Measurements from ENCODE around the gene MLLT1.

The MLLT1 gene

DNA sequence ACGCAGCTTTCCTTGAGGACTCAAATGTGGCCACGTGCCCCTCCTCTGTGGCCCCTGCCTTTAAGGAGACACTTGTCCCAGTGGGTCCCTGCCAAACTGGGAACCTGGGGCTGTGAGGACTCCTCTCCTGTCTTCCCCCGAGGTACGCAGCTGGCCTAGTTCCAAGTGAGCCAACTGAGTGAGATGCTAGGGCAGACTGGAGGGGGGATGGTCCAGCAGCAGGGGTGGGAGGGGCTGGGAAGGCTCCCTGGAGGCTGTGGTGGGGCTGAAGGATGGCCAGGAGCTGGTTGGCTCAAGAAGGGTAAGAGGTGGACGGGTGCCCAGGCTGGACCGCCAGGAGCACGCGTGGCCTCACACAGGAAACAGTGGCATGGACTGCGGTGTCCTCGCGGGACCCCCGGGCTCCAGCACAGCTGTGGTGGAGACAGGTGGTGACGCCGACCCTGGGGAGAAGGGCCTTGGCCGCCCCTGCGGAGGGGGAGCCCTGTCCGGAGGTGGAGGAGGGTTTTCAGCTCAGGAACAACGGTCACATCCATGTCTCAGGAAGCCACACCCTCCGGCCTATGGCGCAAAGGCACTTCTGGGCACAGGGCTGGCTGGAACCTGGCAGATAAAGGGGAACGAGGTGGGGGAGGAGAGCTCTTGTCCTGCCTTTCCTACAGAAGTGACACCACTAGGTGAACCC lies 45.8 kb downstream of the MLLT1 start:
- no peak overlapping the region for H3K9ac ChIP-seq (ENCODE audit: low read depth, low read length)

DNA sequence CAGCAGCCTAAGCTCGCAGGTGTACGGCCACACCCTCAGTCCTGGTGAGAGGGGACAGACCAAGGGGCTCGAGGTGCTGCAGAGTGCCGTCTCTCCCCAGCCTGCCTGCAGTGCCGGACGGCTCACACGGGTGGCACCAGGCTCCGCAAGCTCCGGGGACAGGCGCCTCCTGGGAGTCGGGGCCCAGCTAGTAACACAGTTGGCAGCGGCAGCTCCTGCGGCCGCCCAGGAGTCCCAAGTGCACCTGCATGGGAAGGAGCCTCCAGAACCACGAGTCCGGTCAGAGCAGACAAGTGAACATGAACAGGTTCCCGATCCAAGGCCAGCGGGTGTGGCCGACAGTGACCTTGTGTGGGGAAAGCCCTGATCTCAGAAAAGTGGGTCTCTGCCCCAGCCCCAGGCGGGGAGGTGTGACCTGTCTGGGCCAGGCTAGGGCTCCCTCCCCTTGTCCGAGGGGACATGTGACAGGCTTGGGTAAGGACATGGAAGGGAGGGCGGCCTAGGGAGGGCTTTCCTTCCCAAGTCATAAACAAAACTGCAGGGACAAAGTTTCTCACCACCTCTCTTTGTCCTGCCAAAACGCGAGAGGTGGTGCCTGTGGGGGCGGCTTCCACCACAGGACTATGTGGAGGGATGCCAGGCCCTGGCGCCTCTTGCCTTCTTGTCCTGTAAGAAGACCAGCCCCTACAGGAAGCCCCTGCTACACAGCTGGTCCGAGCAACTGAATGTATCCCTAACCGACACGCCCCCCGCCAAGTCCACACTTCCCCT lies 46.5 kb downstream of the MLLT1 start:
- H3K4me3 ChIP-seq (ENCODE audit: low read depth, low read length), result no peak overlapping the region
- peaks cover 11% of the 10 kb centered on the region for H3K36me3 ChIP-seq (ENCODE audit: control insufficient read depth, insufficient read depth, low read length)
- no peak overlapping the region for H3K9ac ChIP-seq (ENCODE audit: low read depth, low read length)
- H3K27me3 ChIP-seq (ENCODE audit: control insufficient read depth, insufficient read depth, low read length), result no peaks in the 10 kb centered on the region
- H3K9me3 ChIP-seq (ENCODE audit: control insufficient read depth, insufficient read depth, low read length), result no peaks in the 10 kb centered on the region
- H3K27ac ChIP-seq (ENCODE audit: low read depth, low read length), result no peak overlapping the region
- no peaks in the 10 kb centered on the region for H3K4me1 ChIP-seq (ENCODE audit: control insufficient read depth, insufficient read depth, low read length)

More for the DNA sequence above, 45.8 kb downstream of the MLLT1 start:
- peaks cover 9% of the 10 kb centered on the region for H3K36me3 ChIP-seq (ENCODE audit: control insufficient read depth, insufficient read depth, low read length)
- H3K4me1 ChIP-seq (ENCODE audit: control insufficient read depth, insufficient read depth, low read length), result no peaks in the 10 kb centered on the region
- no peaks in the 10 kb centered on the region for H3K27me3 ChIP-seq (ENCODE audit: control insufficient read depth, insufficient read depth, low read length)
- no peak overlapping the region for H3K27ac ChIP-seq (ENCODE audit: low read depth, low read length)
- no peaks in the 10 kb centered on the region for H3K9me3 ChIP-seq (ENCODE audit: control insufficient read depth, insufficient read depth, low read length)
- no peak overlapping the region for H3K4me3 ChIP-seq (ENCODE audit: low read depth, low read length)

DNA sequence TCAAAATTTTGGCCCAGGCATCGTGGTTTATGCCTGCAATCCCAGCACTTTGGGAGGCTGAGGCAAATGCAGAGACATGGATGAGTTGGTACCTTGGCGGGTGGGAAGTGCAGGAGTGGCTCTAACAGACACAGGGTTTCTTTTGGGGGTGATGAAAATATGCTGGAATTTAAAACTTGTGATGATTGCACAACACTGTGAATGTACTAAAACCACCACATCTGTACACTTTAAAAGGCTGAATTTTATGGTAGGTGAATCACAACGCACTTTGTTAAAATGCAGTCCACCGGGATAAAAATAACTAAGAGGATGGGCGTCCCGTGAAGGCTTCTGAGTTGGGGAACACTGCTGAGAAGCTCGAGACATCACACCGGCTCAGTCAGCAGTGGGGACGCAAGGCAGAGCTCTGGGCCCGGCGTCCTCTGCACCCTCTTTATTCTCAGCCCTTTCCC lies 47.1 kb downstream of the MLLT1 start:
- no peak overlapping the region for H3K4me3 ChIP-seq (ENCODE audit: low read depth, low read length)
- no peaks in the 10 kb centered on the region for H3K4me1 ChIP-seq (ENCODE audit: control insufficient read depth, insufficient read depth, low read length)
- H3K36me3 ChIP-seq (ENCODE audit: control insufficient read depth, insufficient read depth, low read length), result peaks cover 7% of the 10 kb centered on the region
- H3K9me3 ChIP-seq (ENCODE audit: control insufficient read depth, insufficient read depth, low read length), result no peaks in the 10 kb centered on the region
- H3K9ac ChIP-seq (ENCODE audit: low read depth, low read length), result no peak overlapping the region
- no peak overlapping the region for H3K27ac ChIP-seq (ENCODE audit: low read depth, low read length)
- no peaks in the 10 kb centered on the region for H3K27me3 ChIP-seq (ENCODE audit: control insufficient read depth, insufficient read depth, low read length)

DNA sequence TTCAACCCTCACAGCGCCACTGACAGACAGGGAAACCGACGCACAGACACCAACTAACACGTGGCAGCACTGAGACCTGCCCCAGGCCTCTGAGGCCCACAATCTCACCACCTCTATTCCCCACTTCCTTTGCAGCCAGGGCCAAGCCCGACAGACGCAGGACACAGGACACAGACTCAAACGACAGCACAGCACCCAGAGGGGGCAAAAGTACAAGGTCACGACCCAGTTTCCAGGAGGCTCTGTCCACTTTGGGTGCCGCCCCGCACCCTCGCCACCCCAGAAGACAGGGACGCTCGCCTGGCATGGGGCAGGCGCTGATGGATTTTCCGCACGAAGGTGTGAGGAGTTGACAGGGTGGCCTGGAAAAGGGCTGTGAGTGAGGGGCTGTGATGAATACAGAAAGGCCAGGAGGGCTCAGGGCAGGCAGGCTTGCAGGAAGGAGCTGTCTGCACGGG lies 48.8 kb downstream of the MLLT1 start:
- Histone ChIP-seq H3K36me3 (ENCODE audit: control insufficient read depth, insufficient read depth, low read length) (peaks cover 20% of the 10 kb centered on the region), H3K27ac (ENCODE audit: low read depth, low read length) (no peak overlapping the region), H3K9me3 (ENCODE audit: control insufficient read depth, insufficient read depth, low read length) (no peaks in the 10 kb centered on the region), H3K27me3 (ENCODE audit: control insufficient read depth, insufficient read depth, low read length) (no peaks in the 10 kb centered on the region), H3K4me3 (ENCODE audit: low read depth, low read length) (no peak overlapping the region), H3K9ac (ENCODE audit: low read depth, low read length) (no peak overlapping the region), H3K4me1 (ENCODE audit: control insufficient read depth, insufficient read depth, low read length) (no peaks in the 10 kb centered on the region)

DNA sequence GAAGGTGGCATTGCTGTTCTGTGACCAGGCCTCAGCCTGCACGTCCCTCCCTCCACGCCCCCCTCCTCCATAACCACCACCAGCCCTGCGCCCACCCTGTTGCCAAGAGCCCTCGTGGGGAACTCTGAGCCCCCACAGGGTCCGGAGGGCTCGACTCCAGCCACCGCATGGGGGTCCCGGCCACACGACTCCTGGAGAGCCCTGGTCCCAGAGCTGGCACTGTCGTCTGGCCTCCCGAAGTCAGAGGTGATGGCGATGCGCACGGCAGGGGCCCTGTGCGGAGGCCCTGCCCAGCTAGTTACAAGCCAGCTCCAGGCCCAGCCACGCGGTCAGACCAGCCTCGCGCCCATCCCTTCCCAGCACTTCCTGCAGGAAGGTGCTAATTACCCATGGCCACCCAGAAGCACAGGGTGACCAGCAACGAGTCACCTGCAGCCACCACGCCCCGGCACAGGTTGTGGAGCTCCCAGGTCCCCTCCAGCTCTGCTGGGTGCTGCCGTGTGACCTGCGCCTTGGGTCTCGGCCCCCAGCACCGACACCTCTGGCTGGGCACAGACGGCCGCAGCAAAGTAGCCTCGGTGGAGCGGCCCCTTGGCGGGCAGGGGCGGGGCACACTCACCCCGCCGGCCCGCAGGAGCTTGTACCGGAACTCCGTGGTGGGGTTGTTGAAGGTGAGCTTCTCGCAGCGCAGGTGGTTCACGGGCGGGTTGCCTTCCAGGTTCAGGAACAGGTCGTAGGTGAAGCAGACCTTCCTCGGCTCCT lies 49.6 kb downstream of the MLLT1 start:
- Histone ChIP-seq H3K36me3 (ENCODE audit: control insufficient read depth, insufficient read depth, low read length) (peaks cover 27% of the 10 kb centered on the region), H3K4me3 (ENCODE audit: low read depth, low read length) (no peak overlapping the region), H3K4me1 (ENCODE audit: control insufficient read depth, insufficient read depth, low read length) (no peaks in the 10 kb centered on the region), H3K27me3 (ENCODE audit: control insufficient read depth, insufficient read depth, low read length) (no peaks in the 10 kb centered on the region), H3K27ac (ENCODE audit: low read depth, low read length) (no peak overlapping the region), H3K9ac (ENCODE audit: low read depth, low read length) (no peak overlapping the region), H3K9me3 (ENCODE audit: control insufficient read depth, insufficient read depth, low read length) (no peaks in the 10 kb centered on the region)

DNA sequence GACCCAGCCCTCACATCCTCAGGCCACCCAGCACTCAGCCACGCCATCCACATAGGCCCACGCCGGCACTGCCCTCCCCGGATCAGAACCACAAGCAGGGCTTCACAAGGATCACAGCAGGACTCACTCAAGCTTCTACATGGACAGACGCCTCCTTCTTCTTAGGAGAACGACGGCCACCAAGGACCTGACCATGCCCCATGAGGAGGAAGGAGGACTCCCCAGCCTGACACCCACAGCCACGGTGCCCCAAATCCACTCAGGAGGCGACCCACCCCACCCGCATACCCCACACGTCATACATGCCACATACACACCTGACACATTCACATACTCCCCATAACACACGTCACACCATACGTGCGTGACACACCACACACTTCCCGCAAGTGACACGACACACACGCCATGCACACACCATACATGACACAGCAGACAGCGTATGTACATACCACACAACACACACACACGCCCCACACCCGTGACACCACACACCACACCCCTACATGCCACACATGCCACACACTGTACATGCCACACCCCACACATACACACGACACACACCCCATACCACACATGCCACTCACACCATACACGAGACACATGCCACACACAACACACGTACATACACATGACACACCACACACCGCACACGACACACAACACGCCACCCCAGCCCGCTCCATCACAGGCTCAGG lies 50.4 kb downstream of the MLLT1 start:
- no peaks in the 10 kb centered on the region for H3K9me3 ChIP-seq (ENCODE audit: control insufficient read depth, insufficient read depth, low read length)
- no peak overlapping the region for H3K27ac ChIP-seq (ENCODE audit: low read depth, low read length)
- peaks cover 27% of the 10 kb centered on the region for H3K36me3 ChIP-seq (ENCODE audit: control insufficient read depth, insufficient read depth, low read length)
- no peaks in the 10 kb centered on the region for H3K27me3 ChIP-seq (ENCODE audit: control insufficient read depth, insufficient read depth, low read length)
- no peak overlapping the region for H3K4me3 ChIP-seq (ENCODE audit: low read depth, low read length)
- no peaks in the 10 kb centered on the region for H3K4me1 ChIP-seq (ENCODE audit: control insufficient read depth, insufficient read depth, low read length)
- H3K9ac ChIP-seq (ENCODE audit: low read depth, low read length), result no peak overlapping the region

DNA sequence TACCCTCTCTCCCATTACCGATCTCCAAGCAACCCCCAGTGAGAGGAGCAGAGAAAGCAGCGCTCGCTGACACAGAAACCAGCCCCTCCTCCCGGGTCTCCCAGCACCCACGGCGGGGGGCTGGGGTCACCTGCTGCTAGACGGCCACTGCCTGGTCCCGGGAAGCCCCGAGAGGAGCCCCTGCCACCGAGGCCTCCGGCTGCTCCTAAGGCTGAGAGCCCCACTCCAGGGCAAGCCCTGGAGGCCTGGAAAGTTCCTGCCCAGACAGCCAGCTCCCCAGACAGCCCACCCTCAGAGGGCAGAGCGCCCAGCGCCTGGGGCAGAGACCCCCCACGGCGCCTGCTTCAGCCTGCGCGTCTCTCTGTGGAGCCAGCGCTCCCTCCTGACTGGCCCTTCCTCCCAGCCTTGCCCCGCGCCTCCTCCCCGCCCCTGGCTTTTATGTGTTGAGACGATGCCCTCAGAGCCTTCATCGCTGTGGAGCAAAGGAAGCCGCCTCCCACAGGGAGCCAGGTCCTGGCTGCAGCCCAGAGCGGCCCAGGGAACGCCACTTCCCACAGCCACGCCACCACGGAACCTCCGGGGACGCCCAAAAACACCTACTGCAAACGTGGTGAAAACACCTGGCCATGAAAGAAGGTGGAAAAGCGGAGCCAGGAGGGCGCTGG lies 51.1 kb downstream of the MLLT1 start:
- Histone ChIP-seq H3K27ac (ENCODE audit: low read depth, low read length) (no peak overlapping the region), H3K4me3 (ENCODE audit: low read depth, low read length) (no peak overlapping the region), H3K9ac (ENCODE audit: low read depth, low read length) (no peak overlapping the region), H3K4me1 (ENCODE audit: control insufficient read depth, insufficient read depth, low read length) (no peaks in the 10 kb centered on the region), H3K9me3 (ENCODE audit: control insufficient read depth, insufficient read depth, low read length) (no peaks in the 10 kb centered on the region), H3K36me3 (ENCODE audit: control insufficient read depth, insufficient read depth, low read length) (peaks cover 27% of the 10 kb centered on the region), H3K27me3 (ENCODE audit: control insufficient read depth, insufficient read depth, low read length) (no peaks in the 10 kb centered on the region)

DNA sequence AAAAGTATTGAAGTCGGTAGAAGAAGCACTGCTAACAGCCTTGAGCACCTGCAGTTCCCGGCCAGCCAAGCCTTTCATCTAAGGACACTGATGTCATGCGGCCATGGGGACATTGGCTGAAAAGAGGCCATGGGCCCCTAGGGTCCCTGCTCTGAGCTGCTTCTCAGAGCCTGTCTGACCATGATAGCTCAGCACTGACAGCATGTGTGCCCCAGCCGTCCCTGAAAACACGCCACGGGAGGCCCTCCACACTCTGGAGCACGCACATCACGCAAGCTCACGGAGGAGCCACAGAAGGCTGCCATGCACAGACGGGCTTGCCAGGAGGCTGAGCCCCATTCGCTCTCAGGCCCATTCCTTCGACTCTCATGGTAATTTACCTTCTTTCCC lies 51.8 kb downstream of the MLLT1 start:
- H3K4me1 ChIP-seq (ENCODE audit: control insufficient read depth, insufficient read depth, low read length), result no peaks in the 10 kb centered on the region
- H3K36me3 ChIP-seq (ENCODE audit: control insufficient read depth, insufficient read depth, low read length), result peaks cover 27% of the 10 kb centered on the region
- no peaks in the 10 kb centered on the region for H3K27me3 ChIP-seq (ENCODE audit: control insufficient read depth, insufficient read depth, low read length)
- H3K4me3 ChIP-seq (ENCODE audit: low read depth, low read length), result no peak overlapping the region
- H3K9me3 ChIP-seq (ENCODE audit: control insufficient read depth, insufficient read depth, low read length), result no peaks in the 10 kb centered on the region
- H3K27ac ChIP-seq (ENCODE audit: low read depth, low read length), result no peak overlapping the region
- H3K9ac ChIP-seq (ENCODE audit: low read depth, low read length), result no peak overlapping the region

DNA sequence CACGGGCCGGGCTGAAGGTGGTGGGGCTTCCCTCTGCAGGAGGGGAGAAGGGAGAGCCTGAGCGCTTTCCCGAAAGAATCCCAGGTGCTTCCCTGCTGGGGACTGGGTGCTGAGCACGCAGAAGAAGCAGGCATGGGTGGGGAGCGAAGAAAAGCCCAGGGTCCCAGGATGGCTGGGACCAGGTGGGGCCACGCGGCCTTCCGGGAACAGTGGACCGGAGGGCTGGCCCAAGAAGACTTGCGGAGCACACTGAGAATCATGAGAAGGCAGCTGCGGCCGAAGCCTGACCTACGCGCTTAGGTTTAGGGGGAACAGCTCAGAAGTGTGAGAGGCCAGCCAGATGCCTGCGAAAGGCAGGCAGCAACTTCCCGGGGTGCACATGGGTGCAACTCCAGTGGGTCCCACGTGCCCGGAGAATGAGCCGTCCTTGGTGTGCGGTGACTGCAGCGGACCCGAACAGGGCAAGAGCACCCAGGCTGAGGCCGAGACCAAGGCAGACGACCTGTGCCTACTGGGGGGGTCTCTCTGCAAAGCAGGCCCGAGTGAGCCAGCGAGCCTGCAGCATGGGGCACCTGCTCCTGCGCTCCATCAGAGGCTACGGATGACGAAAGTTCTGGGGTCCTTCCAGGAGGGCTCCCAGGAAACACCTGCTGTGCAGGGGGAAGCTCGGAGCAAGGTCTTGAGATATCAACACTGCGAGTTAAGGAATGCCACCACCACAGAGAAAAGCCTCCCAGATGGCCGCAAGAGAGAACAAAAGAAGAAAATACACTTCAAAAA lies 52.4 kb downstream of the MLLT1 start:
- H3K9me3 ChIP-seq (ENCODE audit: control insufficient read depth, insufficient read depth, low read length), result no peaks in the 10 kb centered on the region
- H3K27me3 ChIP-seq (ENCODE audit: control insufficient read depth, insufficient read depth, low read length), result no peaks in the 10 kb centered on the region
- no peak overlapping the region for H3K27ac ChIP-seq (ENCODE audit: low read depth, low read length)
- H3K4me1 ChIP-seq (ENCODE audit: control insufficient read depth, insufficient read depth, low read length), result no peaks in the 10 kb centered on the region
- H3K4me3 ChIP-seq (ENCODE audit: low read depth, low read length), result no peak overlapping the region
- H3K36me3 ChIP-seq (ENCODE audit: control insufficient read depth, insufficient read depth, low read length), result peaks cover 30% of the 10 kb centered on the region
- no peak overlapping the region for H3K9ac ChIP-seq (ENCODE audit: low read depth, low read length)
